ENCODE data around the gene NPTXR. TPM values are rescaled to one million over a fixed set of nuclear protein-coding genes. Genes with fewer than 3 reads are reported as not detected.
"Not testable (repeated sequence)": the region's sequence is repeated elsewhere in the genome, so short reads cannot be mapped to it uniquely, and the experiment has no call there.

NPTXR gene
- total RNA-seq, 2 experiments from 2014 or later: 1.9 to 2.5 TPM

DNA sequence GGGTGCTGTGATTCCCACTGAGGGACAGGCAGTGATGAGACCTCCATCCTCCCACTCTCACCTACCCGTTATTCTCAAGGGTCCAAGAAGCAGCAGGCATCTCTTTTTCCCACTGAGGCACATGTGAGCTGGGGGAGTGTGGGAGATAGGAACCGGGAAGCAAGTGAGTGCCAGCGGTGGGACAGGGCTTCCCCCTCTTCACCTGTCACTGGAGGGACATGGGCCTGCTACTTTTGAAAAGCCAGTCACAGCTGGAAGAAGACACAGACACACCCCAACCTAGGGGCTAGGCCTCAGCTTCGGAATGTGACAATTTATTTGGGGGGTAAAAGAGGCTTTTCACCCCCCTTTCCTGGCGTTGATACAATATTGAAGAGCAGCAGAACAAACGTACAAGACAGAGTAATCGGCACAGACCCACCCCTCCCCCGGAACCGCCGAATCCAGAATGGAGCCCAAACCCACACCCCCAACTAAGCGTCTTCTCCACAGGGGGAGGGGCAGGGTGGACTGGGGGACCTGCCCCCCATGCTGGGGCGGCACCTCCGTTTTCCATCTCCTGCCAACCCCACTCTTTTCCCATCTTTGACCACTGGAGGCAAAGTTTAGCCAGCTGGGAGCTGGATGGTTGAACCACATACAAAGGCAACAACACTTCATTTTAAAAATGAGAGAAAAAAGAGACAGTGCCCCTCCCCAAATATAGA lies 17.5 kb upstream of the NPTXR start:
- peaks cover 5% of the 10 kb centered on the region for H3K36me3 Mint-ChIP-seq
- H3K4me1 Mint-ChIP-seq (ENCODE audit: low read depth): peaks cover 10% of the 10 kb centered on the region
- CTCF ChIA-PET: interaction anchor here (0.6 to 3.0 kb wide), 4 partner anchors 10 to 154 kb away, joined by 3 to 18 read pairs (median 4); partner anchors contain the start of gene CBX6
- no peak for DNase-seq
- intact Hi-C loops (cut with micrococcal nuclease): no loop called here
- no peaks in the 10 kb centered on the region for H3K9me3 Mint-ChIP-seq
- no peaks in the 10 kb centered on the region for H3K27me3 Mint-ChIP-seq
- no peak overlapping the region for H3K4me3 Mint-ChIP-seq
- POLR2A ChIA-PET: interaction anchor here (1.0 to 2.3 kb wide), 4 partner anchors 9 to 142 kb away, joined by 4 to 10 read pairs (median 6); partner anchors contain the start of gene NPTXR
- H3K27ac Mint-ChIP-seq: no peak overlapping the region

DNA sequence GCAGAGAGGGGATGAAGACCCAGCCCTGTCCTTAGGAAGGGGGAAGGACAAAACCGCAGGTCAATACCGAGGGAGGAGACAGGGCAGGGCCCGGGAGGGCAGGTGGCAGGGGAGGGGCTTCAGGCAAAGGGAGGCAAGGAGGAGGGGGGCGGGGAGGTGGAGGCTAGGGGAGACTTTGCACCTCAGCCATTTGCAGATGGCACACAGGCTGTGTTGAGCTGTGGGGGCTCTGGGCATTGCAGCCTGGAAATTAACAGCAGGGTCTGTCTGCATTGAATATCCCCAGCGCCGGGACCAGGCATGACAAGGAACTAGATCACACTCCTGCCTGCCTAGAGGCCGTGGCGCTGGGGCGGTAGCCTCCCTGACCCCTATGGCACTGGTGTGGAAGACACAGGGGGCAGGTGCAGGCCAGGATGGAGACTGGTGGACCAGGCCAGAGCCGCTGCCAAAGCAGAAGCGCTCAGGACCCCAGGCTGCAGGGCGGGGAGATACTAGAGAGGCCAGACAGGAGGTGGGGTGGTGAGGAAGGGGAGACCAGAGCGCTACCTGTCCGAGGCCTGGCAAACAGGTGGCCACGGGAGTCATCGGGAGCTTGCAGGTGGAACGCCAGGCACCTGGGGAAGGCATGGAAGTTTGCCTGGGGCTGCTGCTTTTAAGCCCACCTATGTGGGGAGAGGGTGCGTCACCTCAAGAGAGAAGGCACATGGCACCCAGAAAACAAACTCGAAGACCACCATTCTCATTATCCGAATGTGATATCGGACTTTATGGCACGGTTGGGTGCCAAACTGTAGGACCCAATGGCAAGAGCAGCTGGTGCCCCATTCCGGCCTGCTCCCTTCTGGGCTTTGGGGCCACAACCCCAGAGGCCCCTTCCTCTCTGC lies 16.7 kb upstream of the NPTXR start:
- H3K4me3 Mint-ChIP-seq: no peak overlapping the region
- CTCF ChIA-PET: interaction anchor here (3.0 kb wide), 1 partner anchor 10 kb away, joined by 18 read pairs; the partner anchor contains the start of gene CBX6
- H3K27ac Mint-ChIP-seq: no peak overlapping the region
- DNase-seq: no peak
- H3K9me3 Mint-ChIP-seq: no peaks in the 10 kb centered on the region
- no peaks in the 10 kb centered on the region for H3K27me3 Mint-ChIP-seq
- POLR2A ChIA-PET: interaction anchor here (0.7 to 2.3 kb wide), 5 partner anchors 8 to 143 kb away, joined by 3 to 10 read pairs (median 4); partner anchors contain the start of gene NPTXR
- H3K36me3 Mint-ChIP-seq: peaks cover 1% of the 10 kb centered on the region
- H3K4me1 Mint-ChIP-seq (ENCODE audit: low read depth): peaks cover 6% of the 10 kb centered on the region
- intact Hi-C loops (cut with micrococcal nuclease): no loop called here

DNA sequence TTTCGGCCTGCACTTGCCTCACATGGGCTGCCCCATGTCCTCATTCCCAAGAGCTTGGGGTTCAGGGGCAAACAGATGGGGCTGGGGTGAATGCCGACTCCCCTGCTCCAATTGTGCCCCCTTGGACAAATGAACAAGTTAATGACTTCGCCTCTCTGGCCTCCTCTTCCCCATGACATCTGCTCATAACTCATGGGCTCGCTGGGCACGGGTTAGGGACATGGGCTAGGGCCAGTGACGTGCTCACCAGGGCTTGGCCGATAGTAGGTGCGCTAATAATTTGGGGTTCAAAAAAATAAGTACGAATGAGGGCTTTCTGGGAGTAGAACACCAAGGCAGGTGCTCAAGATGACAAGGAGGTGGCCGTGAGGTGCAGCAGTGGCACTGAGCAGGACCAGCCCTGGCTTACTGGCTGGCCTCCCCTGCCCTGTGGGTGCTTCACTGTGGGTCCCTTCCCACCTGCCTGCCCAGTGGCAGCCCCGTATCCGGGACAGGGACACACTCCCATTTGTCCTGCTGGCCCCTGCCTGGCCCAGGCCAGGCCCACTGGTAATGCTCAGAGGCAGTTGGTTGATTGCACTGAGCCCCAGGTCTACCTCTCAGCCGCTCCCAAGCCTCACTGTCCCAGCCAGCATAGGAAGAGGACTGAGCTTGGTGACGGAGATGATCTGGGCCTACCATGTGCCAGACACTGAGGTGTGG lies 15.9 kb upstream of the NPTXR start:
- DNase-seq: no peak
- Mint-ChIP-seq H3K4me3 (no peak overlapping the region), H3K9me3 (no peaks in the 10 kb centered on the region), H3K4me1 (ENCODE audit: low read depth) (peaks cover 4% of the 10 kb centered on the region), H3K27ac (no peak overlapping the region), H3K36me3 (no peaks in the 10 kb centered on the region), H3K27me3 (no peaks in the 10 kb centered on the region)
- ChIA-PET CTCF (interaction anchor here (3.0 to 3.1 kb wide), 2 partner anchors 10 to 11 kb away, joined by 18 to 28 read pairs; partner anchors contain the start of gene CBX6), POLR2A (interaction anchor here (0.7 to 2.3 kb wide), 3 partner anchors 16 to 91 kb away, joined by 3 to 7 read pairs (median 4); partner anchors contain the start of gene NPTXR)
- intact Hi-C loops (cut with micrococcal nuclease): no loop called here

DNA sequence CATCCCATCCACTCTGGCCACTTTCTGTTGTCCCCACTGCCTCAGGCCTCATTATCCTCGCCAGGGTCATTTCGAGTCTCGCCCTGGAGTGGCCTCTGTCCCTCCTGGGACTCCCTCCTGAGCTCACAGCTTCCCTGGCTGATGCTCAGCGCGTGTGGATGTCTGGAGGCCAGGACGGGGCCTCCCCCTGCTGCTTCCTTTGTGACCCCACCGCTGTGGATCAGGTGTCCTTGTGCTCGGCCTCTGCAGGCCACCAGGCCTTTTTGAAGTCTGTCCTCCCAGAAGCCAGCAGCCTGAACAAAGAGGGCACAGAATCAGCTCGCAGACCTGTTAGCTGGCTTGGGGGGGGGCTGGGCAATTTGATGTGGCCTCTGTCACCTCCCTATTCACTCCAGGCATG lies 14.7 kb upstream of the NPTXR start:
- no peak for DNase-seq
- Mint-ChIP-seq H3K27me3 (no peaks in the 10 kb centered on the region), H3K4me1 (ENCODE audit: low read depth) (no peaks in the 10 kb centered on the region), H3K27ac (no peak overlapping the region), H3K36me3 (no peaks in the 10 kb centered on the region), H3K4me3 (no peak overlapping the region), H3K9me3 (no peaks in the 10 kb centered on the region)
- ChIA-PET POLR2A (interaction anchor here (1.1 to 1.6 kb wide), 3 partner anchors 12 to 230 kb away, joined by 4 to 6 read pairs (median 4); no protein-coding TSS in a partner anchor), CTCF (interaction anchor here (1.3 to 3.1 kb wide), 3 partner anchors 11 to 92 kb away, joined by 3 to 28 read pairs (median 3); no protein-coding TSS in a partner anchor)
- intact Hi-C loops (cut with micrococcal nuclease): no loop called here

DNA sequence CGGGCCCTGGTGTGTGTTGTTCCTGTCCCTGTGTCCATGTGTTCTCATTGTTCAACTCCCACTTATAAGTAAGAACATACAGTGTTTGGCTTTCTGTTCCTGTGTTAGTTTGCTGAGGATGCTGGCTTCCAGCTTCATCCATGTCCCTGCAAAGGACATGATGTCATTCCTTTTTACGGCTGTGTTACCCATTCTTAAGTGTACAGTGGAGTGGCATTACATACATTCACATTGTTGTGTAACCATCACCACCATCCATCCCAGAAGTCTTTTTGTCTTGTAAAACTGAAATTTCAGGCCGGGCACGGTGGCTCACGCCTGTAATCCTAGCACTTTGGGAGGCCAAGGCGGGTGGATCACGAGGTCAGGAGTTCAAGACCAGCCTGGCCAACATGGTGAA lies 10.6 kb upstream of the NPTXR start:
- H3K27ac Mint-ChIP-seq; DNase-seq; intact Hi-C loops (cut with micrococcal nuclease); POLR2A ChIA-PET; H3K27me3 Mint-ChIP-seq; H3K4me3 Mint-ChIP-seq; H3K36me3 Mint-ChIP-seq; H3K4me1 Mint-ChIP-seq (ENCODE audit: low read depth); H3K9me3 Mint-ChIP-seq: not testable (repeated sequence)
- CTCF ChIA-PET: interaction anchor here (1.3 to 4.1 kb wide), 3 partner anchors 11 to 88 kb away, joined by 5 to 21 read pairs (median 7); no protein-coding TSS in a partner anchor

DNA sequence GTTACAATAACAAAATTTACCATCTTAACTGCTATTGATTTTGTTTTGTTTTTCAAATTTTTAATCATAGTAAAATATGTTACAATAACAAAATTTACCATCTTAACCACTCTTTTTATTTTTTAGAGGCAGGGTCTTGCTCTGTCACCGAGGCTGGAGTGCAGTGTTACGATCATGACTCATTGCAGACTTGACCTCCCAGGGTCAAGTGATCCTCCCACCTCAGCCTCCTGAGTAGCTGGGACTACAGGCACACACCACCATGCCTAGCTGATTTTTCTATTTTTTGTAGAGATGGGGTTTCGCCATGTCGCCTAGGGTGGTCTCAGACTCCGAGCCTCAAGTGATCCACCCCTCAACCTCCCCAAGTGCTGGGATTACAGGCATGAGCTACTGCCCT lies 10.1 kb upstream of the NPTXR start:
- H3K4me1 Mint-ChIP-seq (ENCODE audit: low read depth); H3K36me3 Mint-ChIP-seq; H3K9me3 Mint-ChIP-seq; POLR2A ChIA-PET; H3K27ac Mint-ChIP-seq; H3K4me3 Mint-ChIP-seq; intact Hi-C loops (cut with micrococcal nuclease); H3K27me3 Mint-ChIP-seq; DNase-seq: not testable (repeated sequence)
- CTCF ChIA-PET: interaction anchor here (1.2 to 4.1 kb wide), 4 partner anchors 11 to 88 kb away, joined by 3 to 21 read pairs (median 6); no protein-coding TSS in a partner anchor

DNA sequence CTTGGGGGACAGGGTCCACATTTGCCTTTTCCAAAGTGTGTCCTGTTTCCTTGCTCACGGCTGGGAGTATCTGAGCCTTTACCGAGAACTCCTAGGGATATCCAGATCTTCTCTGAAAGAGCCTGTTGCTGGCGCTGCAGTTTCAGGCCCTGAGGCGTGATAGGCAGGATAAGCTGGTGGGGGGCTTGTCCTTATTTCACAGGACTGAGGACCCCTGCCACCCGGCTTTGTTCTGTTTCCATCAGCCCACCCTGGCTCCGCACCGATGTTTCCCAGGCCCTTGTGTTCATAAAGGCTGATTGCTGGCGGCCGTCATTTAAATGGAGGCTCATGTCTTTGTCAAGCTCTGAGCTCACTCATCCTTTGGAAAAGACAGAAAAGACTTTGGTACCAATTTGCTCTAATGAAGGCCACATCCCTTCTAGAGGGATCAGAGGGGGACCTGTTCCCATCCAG lies 9.4 kb upstream of the NPTXR start:
- CTCF ChIA-PET: interaction anchor here (0.6 to 4.1 kb wide), 5 partner anchors 10 to 154 kb away, joined by 3 to 21 read pairs (median 5); no protein-coding TSS in a partner anchor

DNA sequence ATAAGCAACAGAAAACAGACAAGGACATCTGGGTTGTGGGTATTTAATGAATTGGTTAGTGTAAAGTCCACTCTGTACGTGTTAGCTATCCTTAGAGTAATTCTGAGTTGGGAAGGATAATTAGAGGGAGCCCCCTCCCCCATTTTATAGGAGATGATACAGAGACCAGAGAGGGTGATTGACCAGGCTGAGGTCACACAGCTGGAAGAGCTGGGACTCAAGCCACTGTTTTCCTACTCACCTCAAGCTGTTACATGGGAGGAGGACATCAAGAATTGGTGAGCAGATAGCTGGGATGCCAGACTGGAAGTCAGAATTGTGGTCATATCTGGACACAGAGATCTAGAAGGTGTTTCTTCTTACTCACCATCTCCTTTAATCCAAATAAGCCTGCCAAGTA lies 8.7 kb upstream of the NPTXR start:
- H3K4me1 Mint-ChIP-seq (ENCODE audit: low read depth): no peaks in the 10 kb centered on the region
- POLR2A ChIA-PET: interaction anchor here (0.8 to 1.0 kb wide), 2 partner anchors 9 to 18 kb away, joined by 3 to 4 read pairs; no protein-coding TSS in a partner anchor

More for the DNA sequence above, 9.4 kb upstream of the NPTXR start:
- Mint-ChIP-seq H3K27me3 (peaks cover 5% of the 10 kb centered on the region), H3K4me1 (ENCODE audit: low read depth) (no peaks in the 10 kb centered on the region), H3K9me3 (no peaks in the 10 kb centered on the region), H3K4me3 (no peak overlapping the region), H3K36me3 (no peaks in the 10 kb centered on the region), H3K27ac (no peak overlapping the region)
- POLR2A ChIA-PET: interaction anchor here (1.0 kb wide), 1 partner anchor 8 kb away, joined by 4 read pairs; no protein-coding TSS in a partner anchor
- DNase-seq: no peak
- intact Hi-C loops (cut with micrococcal nuclease): no loop called here

DNA sequence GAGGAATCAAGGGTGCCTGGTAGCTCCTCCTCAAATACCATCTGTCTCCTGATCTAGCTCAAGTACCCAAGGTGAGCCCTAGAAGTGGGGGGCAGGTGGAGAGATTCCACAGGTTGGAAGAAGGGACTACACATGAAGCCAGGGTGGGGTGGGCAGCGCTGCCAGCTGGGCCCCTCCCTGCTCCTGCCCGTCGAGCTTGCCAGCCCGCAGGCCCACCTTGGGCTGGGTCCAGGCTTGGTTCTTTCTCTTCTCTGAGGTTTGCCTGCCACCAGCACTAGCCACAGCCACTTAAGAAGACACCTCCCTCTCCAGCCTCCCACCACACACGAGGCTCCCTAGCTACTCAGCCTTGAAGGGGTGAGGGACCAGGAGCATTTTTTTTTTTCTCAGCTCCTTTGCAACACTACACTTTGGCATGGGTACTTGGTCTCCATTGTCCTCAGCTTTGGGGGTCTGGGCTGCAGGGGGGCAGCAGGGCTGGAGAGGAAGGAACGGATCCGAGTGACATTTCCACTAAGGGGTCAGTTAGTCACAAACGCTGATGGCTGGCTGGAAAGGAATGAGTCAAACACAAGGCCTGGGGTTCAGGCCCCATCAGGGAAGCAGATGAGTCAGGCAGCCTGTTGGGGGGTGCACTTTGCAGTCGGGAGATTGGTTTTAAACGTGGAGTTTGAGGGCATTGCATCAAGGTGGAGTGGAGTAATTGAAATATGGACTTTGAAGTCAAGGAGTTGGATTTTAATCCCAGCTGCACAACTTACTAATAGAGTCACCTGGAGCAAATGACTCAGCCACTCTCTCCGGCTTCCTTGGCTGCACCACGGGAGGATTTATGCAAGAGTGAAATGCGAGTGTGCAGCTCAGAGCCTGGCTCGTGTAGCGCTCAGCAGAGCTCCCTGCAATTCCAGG lies 7.4 kb upstream of the NPTXR start:
- H3K9me3 Mint-ChIP-seq: no peaks in the 10 kb centered on the region
- CTCF ChIA-PET: interaction anchor here (0.7 to 1.8 kb wide), 3 partner anchors 13 to 117 kb away, joined by 3 to 9 read pairs (median 4); no protein-coding TSS in a partner anchor
- no peak for DNase-seq
- POLR2A ChIA-PET: no interaction called here
- H3K4me1 Mint-ChIP-seq (ENCODE audit: low read depth): no peaks in the 10 kb centered on the region
- no peaks in the 10 kb centered on the region for H3K36me3 Mint-ChIP-seq
- peaks cover 5% of the 10 kb centered on the region for H3K27me3 Mint-ChIP-seq
- no peak overlapping the region for H3K4me3 Mint-ChIP-seq
- intact Hi-C loops (cut with micrococcal nuclease): no loop called here
- H3K27ac Mint-ChIP-seq: no peak overlapping the region

More for the DNA sequence above, 8.7 kb upstream of the NPTXR start:
- Mint-ChIP-seq H3K27ac (no peak overlapping the region), H3K36me3 (no peaks in the 10 kb centered on the region), H3K9me3 (no peaks in the 10 kb centered on the region), H3K27me3 (peaks cover 5% of the 10 kb centered on the region), H3K4me3 (no peak overlapping the region)
- DNase-seq: no peak
- intact Hi-C loops (cut with micrococcal nuclease): no loop called here
- CTCF ChIA-PET: interaction anchor here (0.6 to 4.1 kb wide), 2 partner anchors 17 to 155 kb away, joined by 3 to 21 read pairs; no protein-coding TSS in a partner anchor

DNA sequence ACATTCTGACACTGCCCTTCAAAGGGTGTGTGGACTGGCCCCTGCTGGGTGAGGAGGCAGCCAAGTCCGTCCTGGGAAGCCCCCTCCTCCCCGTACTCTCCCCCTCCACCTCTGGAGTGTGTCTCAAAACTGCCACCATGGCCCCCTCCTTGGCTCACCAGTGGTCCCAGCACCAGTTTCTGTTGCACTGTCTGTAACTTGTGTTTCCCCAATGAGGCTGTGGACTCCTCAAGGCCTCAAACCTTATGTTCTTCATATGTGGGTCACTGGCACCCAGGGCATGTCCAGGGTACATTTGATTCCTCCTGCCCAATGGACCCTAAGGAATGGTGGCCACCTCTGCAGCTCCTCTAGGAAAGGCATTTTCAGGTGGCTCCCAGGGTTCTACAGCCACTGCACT lies 6.6 kb upstream of the NPTXR start:
- no peaks in the 10 kb centered on the region for H3K9me3 Mint-ChIP-seq
- intact Hi-C loops (cut with micrococcal nuclease): no loop called here
- H3K4me3 Mint-ChIP-seq: no peak overlapping the region
- CTCF ChIA-PET: interaction anchor here (0.7 to 1.8 kb wide), 3 partner anchors 12 to 116 kb away, joined by 3 to 9 read pairs (median 4); no protein-coding TSS in a partner anchor
- POLR2A ChIA-PET: no interaction called here
- H3K4me1 Mint-ChIP-seq (ENCODE audit: low read depth): no peaks in the 10 kb centered on the region
- H3K27ac Mint-ChIP-seq: no peak overlapping the region
- DNase-seq: no peak
- H3K27me3 Mint-ChIP-seq: peaks cover 5% of the 10 kb centered on the region
- H3K36me3 Mint-ChIP-seq: no peaks in the 10 kb centered on the region

Data from activated CD4-positive, alpha-beta memory T cell treated with anti-CD3 and anti-CD28 coated beads for 36 hours (primary cell).